B cell (primary cell): ENCODE results near the gene CSF1. TPM values are rescaled to one million over a fixed set of nuclear protein-coding genes. Genes with fewer than 3 reads are reported as not detected.

ENCODE experiments used
- ATAC-seq: fragments of 200-7000 bp; cut with Tn5 transposase; one replicate; pipeline ENCODE4 v1.10.0; 2021; ENCODE audit warnings: low read depth, mild to moderate bottlenecking, moderate number of reproducible peaks, moderate library complexity
- CTCF ChIA-PET: fragments of 350-600 bp; sonication (Branson Sonifier 250); formaldehyde crosslinking; loops from one replicate; lab custom pipeline; 2021; ENCODE audit warnings: antibody characterized with exemption, inconsistent platforms; lab: Charles Lee
- POLR2A ChIA-PET: fragments of 350-600 bp; sonication (Branson Sonifier 250); formaldehyde crosslinking; loops from one replicate; lab custom pipeline; 2021; ENCODE audit warnings: antibody characterized with exemption; lab: Charles Lee
- DNase-seq: peaks from one replicate; pipeline ENCODE4 v3.0.0; 2013
- H2AFZ ChIP-seq: 2 replicates; pipeline ENCODE4 v1.6.1; 2012; ENCODE audit warnings: mild to moderate bottlenecking, low read depth, low read length; ENCODE audit not compliant: insufficient read depth, poor library complexity, severe bottlenecking
- H3K27ac ChIP-seq, 2 donors: 1 replicate in 1 of 2; 2 replicates in 1 of 2; pipeline ENCODE4 v1.5.1; 2012 to 2013; ENCODE audit warnings: low read length in 2 of 2, mild to moderate bottlenecking in 2 of 2, moderate library complexity in 1 of 2
- H3K27me3 ChIP-seq, 4 experiments: fragments of 200-600 bp in 1 of 4; sonication (generic) in 1 of 4; replicated peaks in 1 of 4; 1 replicate in 2 of 4; 2 replicates in 2 of 4; pipeline versions ENCODE4 v1.6.1 to v1.7.0; 2013 to 2016; ENCODE audit warnings: low read length in 3 of 4, mild to moderate bottlenecking in 2 of 4, mixed read lengths in 1 of 4, moderate library complexity in 1 of 4; ENCODE audit not compliant: insufficient read depth in 4 of 4, control insufficient read depth in 3 of 4; ENCODE audit errors: control extremely low read depth in 1 of 4
- H3K36me3 ChIP-seq, 2 experiments: replicated peaks in 1 of 2; 1 replicate in 1 of 2; 2 replicates in 1 of 2; pipeline versions ENCODE4 v1.6.1 to v1.7.1; 2013; ENCODE audit warnings: low read length in 1 of 2; ENCODE audit not compliant: insufficient read depth in 2 of 2, control insufficient read depth in 1 of 2; ENCODE audit errors: control extremely low read depth in 1 of 2, extremely low read depth in 1 of 2
- H3K4me1 ChIP-seq, 2 donors: fragments of 200-600 bp in 1 of 2; sonication (generic) in 1 of 2; 1 replicate in 1 of 2; 2 replicates in 1 of 2; pipeline versions ENCODE4 v1.5.1 to v1.6.1; 2013 to 2017; ENCODE audit warnings: low read length in 2 of 2; ENCODE audit not compliant: control insufficient read depth in 2 of 2, insufficient read depth in 2 of 2
- H3K4me2 ChIP-seq: replicated peaks from 2 replicates; pipeline ENCODE3; 2012; ENCODE audit warnings: mild to moderate bottlenecking, low read depth, low read length; ENCODE audit not compliant: poor library complexity, severe bottlenecking
- H3K4me3 ChIP-seq, 5 experiments: fragments of 200-600 bp in 1 of 5; sonication (generic) in 1 of 5; 1 replicate in 3 of 5; 2 replicates in 2 of 5; pipeline versions ENCODE4 v1.5.1 to v1.7.0; 2011 to 2016; ENCODE audit warnings: low read length in 4 of 5, mild to moderate bottlenecking in 4 of 5, low read depth in 2 of 5, control low read depth in 1 of 5, moderate library complexity in 1 of 5; ENCODE audit not compliant: insufficient read depth in 1 of 5; ENCODE audit errors: control extremely low read depth in 1 of 5, extremely low read depth in 1 of 5
- H3K79me2 ChIP-seq: fragments of 200-600 bp; sonication (generic); one replicate; pipeline ENCODE4 v1.6.0; 2016; ENCODE audit warnings: low read length; ENCODE audit not compliant: control insufficient read depth, insufficient read depth
- H3K9ac ChIP-seq: fragments of 200-600 bp; sonication (generic); 2 replicates; pipeline ENCODE4 v1.6.1; 2017; ENCODE audit warnings: mild to moderate bottlenecking, low read length, moderate library complexity
- H3K9me3 ChIP-seq, 3 donors: one replicate each; pipeline versions ENCODE4 v1.6.1 to v1.7.1; 2013; ENCODE audit warnings: low read length in 2 of 3; ENCODE audit not compliant: control insufficient read depth in 2 of 3, insufficient read depth in 1 of 3; ENCODE audit errors: control extremely low read depth in 1 of 3
- H4K20me1 ChIP-seq: 2 replicates; pipeline ENCODE4 v1.6.0; 2012; ENCODE audit warnings: mild to moderate bottlenecking, low read length; ENCODE audit not compliant: insufficient read depth, control insufficient read depth, poor library complexity, severe bottlenecking
- H3K27ac Mint-ChIP-seq: one replicate; pipeline ENCODE4 v1.8.0; 2021; ENCODE audit warnings: mixed read lengths
- H3K27me3 Mint-ChIP-seq: one replicate; pipeline ENCODE4 v1.8.0; 2021; ENCODE audit warnings: mixed read lengths
- H3K4me1 Mint-ChIP-seq: one replicate; pipeline ENCODE4 v1.8.0; 2021; ENCODE audit warnings: mixed read lengths
- H3K4me3 Mint-ChIP-seq: one replicate; pipeline ENCODE4 v1.8.0; 2021; ENCODE audit warnings: mixed read lengths
- H3K9me3 Mint-ChIP-seq: one replicate; pipeline ENCODE4 v1.8.0; 2022; ENCODE audit warnings: mixed read lengths; ENCODE audit not compliant: insufficient read depth
- CTCF ChIP-seq: fragments of 200-600 bp; IDR thresholded peaks from one replicate; pipeline ENCODE4 v1.8.0; 2022; ENCODE audit warnings: antibody characterized with exemption, mild to moderate bottlenecking
- EZH2 ChIP-seq: IDR thresholded peaks from 2 replicates; pipeline ENCODE4 v1.6.1; 2012; ENCODE audit warnings: borderline replicate concordance, low read depth, mild to moderate bottlenecking, moderate library complexity, low read length; ENCODE audit not compliant: insufficient read depth, poor library complexity, severe bottlenecking
- WGBS: methylation state at CpG from one replicate; pipeline ENCODE4 v1.1.5; 2013; ENCODE audit warnings: missing lambda C conversion rate; ENCODE audit not compliant: insufficient coverage; 5-methylcytosine and 5-hydroxymethylcytosine counted together
- intact Hi-C: fragments of 100-400 bp; cut with micrococcal nuclease; formaldehyde crosslinking; loops from one replicate; pipeline ENCODE4 v1.10.0; 2022
- polyA plus RNA-seq: library from polyadenylated mRNA; depleted of rRNA; stranded (reverse); fragments of >200 nt; gene quantifications from 2 replicates; pipeline ENCODE4 v1.2.3, GENCODE V29; 2012
- total RNA-seq, 2 donors: library from RNA; stranded (reverse); fragments of 120-200 nt in 1 of 2; gene quantifications; 1 replicate in 1 of 2; 2 replicates in 1 of 2; pipeline versions ENCODE4 v1.2.3 to v1.2.4, GENCODE V29; 2013 to 2022

CSF1 gene
- total and polyA plus RNA-seq, 2 donors (not counting 1 experiment from before 2014, with no cell fraction given): 0.55 to 4.2 TPM

- ATAC-seq: no peak
- Histone ChIP-seq H3K9me3 (no peaks in the 10 kb centered on the region), H3K27me3 (peaks cover 0 to 70% (median 30%) of the 10 kb centered on the region in 4 experiments), H4K20me1 (no peaks in the 10 kb centered on the region), H3K4me1 (peaks cover 13 to 15% of the 10 kb centered on the region in 2 donors), H3K4me2 (no peak overlapping the region), H3K27ac (no peak overlapping the region), H3K79me2 (peaks cover 3% of the 10 kb centered on the region), H3K36me3 (no peaks in the 10 kb centered on the region), H3K4me3 (no peak overlapping the region), H2AFZ (no peak overlapping the region), H3K9ac (no peak overlapping the region)
- Mint-ChIP-seq H3K4me3 (peak overlapping the region; percentile 85), H3K27me3 (peaks cover 66% of the 10 kb centered on the region), H3K27ac (no peak overlapping the region), H3K9me3 (no peaks in the 10 kb centered on the region), H3K4me1 (peaks cover 40% of the 10 kb centered on the region)
- TF ChIP-seq EZH2: no peak
- TF ChIP-seq CTCF: no peak
- intact Hi-C loops: no loop called here
- ChIA-PET POLR2A (no interaction called here), CTCF (interaction anchor here (1.0 to 1.5 kb wide), 2 partner anchors 69 to 135 kb away, joined by 3 read pairs; no protein-coding TSS in a partner anchor)
- 56% methylated on average over 2 of the region's 4 CpGs for WGBS
- DNase-seq: no peak
Measured at GRCh38 chr1:109912214-109912861, 1.7 kb downstream of the CSF1 start.

- Mint-ChIP-seq H3K9me3 (no peaks in the 10 kb centered on the region), H3K4me3 (peak overlapping the region; percentile 85), H3K4me1 (peaks cover 35% of the 10 kb centered on the region), H3K27ac (no peak overlapping the region), H3K27me3 (peaks cover 61% of the 10 kb centered on the region)
- TF ChIP-seq EZH2: no peak
- no peak for TF ChIP-seq CTCF
- no peaks in the 10 kb centered on the region for H3K9me3 ChIP-seq
- no CpG with 5 or more reads among the region's 1 CpG for WGBS
- H3K36me3 ChIP-seq: no peaks in the 10 kb centered on the region
- no peaks in the 10 kb centered on the region for H4K20me1 ChIP-seq
- H3K4me3 ChIP-seq: no peak overlapping the region
- peaks cover 3% of the 10 kb centered on the region for H3K79me2 ChIP-seq
- no peak for ATAC-seq
- ChIA-PET POLR2A (no interaction called here), CTCF (no interaction called here)
- no peak for DNase-seq
- peaks cover 0 to 65% (median 25%) of the 10 kb centered on the region in 4 experiments for H3K27me3 ChIP-seq
- no peak overlapping the region for H3K27ac ChIP-seq
- H3K4me1 ChIP-seq: peaks cover 13 to 15% of the 10 kb centered on the region in 2 donors
- no peak overlapping the region for H2AFZ ChIP-seq
- intact Hi-C loops: no loop called here
- no peak overlapping the region for H3K4me2 ChIP-seq
- H3K9ac ChIP-seq: no peak overlapping the region
Measured at GRCh38 chr1:109912873-109913272, 2.2 kb downstream of the CSF1 start.
